Measurements from ENCODE around the gene MCM3AP.
A peak's percentile ranks its signal among the peaks of the same experiment; 100 is the strongest.
"Not testable (repeated sequence)": the region's sequence is repeated elsewhere in the genome, so short reads cannot be mapped to it uniquely, and the experiment has no call there.

MCM3AP gene

DNA sequence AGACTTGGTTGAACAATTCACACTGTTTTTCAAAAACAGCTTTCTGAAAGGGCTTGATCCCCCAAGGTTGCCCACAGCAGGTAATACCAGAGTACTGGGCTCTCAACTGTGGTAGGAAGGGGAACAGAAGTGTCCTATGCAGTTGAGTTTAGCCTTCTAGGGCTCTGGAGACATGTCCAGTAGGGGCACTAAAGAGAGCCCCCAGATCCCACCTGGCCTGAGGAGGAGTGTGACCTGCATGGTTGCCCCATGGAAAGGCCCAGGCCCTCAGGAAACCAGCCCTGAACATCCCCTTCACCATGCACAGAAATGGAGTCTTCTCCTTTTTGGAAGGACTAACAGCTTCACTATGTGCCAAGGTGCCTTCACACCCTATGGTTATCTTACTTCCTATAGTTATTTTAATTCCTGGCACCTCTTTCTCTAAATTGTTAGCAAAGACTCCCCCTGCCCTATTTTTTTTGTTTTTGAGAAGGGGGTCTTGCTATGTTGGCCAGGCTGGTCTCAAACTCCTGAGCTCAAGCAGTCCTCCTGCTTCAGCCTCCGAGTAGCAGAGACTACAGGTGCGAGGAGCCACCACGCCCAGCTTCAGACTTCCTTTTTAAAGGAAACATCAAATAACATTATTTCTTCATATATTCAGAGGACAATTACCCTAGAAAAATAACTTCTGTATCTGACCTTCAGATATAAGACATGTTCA, 40.0 kb downstream of the MCM3AP start:
- 91 to 96% methylated on average over 3 of the region's 3 CpGs for WGBS, 2 experiments

GRCh38 chr21:46244602-46245001, 40.8 kb downstream of the MCM3AP start:
- WGBS, 2 experiments, result 94 to 96% methylated on average over 8 of the region's 8 CpGs
- Histone ChIP-seq H3K27ac (ENCODE audit: insufficient read depth, low read depth, low read length, poor library complexity, severe bottlenecking) (no peak overlapping the region), H3K9me3 (ENCODE audit: control insufficient read depth, low read length) (no peaks in the 10 kb centered on the region), H3K36me3 (ENCODE audit: control insufficient read depth, insufficient read depth, low read length) (peaks cover 63% of the 10 kb centered on the region), H3K27me3 (ENCODE audit: control insufficient read depth, insufficient read depth, low read length, poor library complexity, severe bottlenecking) (no peaks in the 10 kb centered on the region), H3K4me1 (ENCODE audit: control insufficient read depth, insufficient read depth, low read length) (no peaks in the 10 kb centered on the region), H3K4me3 (ENCODE audit: insufficient read depth, low read depth, low read length) (no peak overlapping the region)

More for the DNA sequence above, 40.0 kb downstream of the MCM3AP start:
- Histone ChIP-seq H3K27me3 (ENCODE audit: control insufficient read depth, insufficient read depth, low read length, poor library complexity, severe bottlenecking) (no peaks in the 10 kb centered on the region), H3K9me3 (ENCODE audit: control insufficient read depth, low read length) (no peaks in the 10 kb centered on the region), H3K27ac (ENCODE audit: insufficient read depth, low read depth, low read length, poor library complexity, severe bottlenecking) (no peak overlapping the region), H3K4me1 (ENCODE audit: control insufficient read depth, insufficient read depth, low read length) (no peaks in the 10 kb centered on the region), H3K4me3 (ENCODE audit: insufficient read depth, low read depth, low read length) (no peak overlapping the region), H3K36me3 (ENCODE audit: control insufficient read depth, insufficient read depth, low read length) (peaks cover 66% of the 10 kb centered on the region)

DNA sequence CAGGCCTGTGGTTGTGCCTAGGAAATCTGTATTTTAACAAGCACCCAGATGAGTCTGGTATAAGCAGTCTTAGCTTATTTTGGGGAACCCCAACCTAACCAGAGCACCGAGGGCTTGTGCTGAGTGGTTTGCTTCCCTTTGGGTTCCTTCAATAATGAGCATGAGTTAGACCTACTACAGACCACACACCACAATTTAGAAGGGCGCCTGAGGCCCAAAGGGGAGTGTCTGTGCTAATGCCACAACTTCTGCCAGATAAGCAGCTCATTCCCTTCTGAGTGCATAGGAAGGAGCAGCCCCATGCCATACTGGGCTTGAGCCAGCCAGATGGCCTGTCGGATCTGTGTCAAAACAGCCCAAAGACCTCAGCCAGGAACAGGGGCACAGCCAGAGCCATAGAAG, 41.5 kb downstream of the MCM3AP start:
- 91 to 93% methylated on average over 3 of the region's 3 CpGs for WGBS, 2 experiments
- peaks cover 62% of the 10 kb centered on the region for H3K36me3 ChIP-seq (ENCODE audit: control insufficient read depth, insufficient read depth, low read length)
- H3K27ac ChIP-seq (ENCODE audit: insufficient read depth, low read depth, low read length, poor library complexity, severe bottlenecking), result no peak overlapping the region
- no peaks in the 10 kb centered on the region for H3K9me3 ChIP-seq (ENCODE audit: control insufficient read depth, low read length)
- H3K27me3 ChIP-seq (ENCODE audit: control insufficient read depth, insufficient read depth, low read length, poor library complexity, severe bottlenecking), result no peaks in the 10 kb centered on the region
- H3K4me1 ChIP-seq (ENCODE audit: control insufficient read depth, insufficient read depth, low read length), result no peaks in the 10 kb centered on the region
- H3K4me3 ChIP-seq (ENCODE audit: insufficient read depth, low read depth, low read length), result no peak overlapping the region

GRCh38 chr21:46243325-46243724, 42.1 kb downstream of the MCM3AP start:
- no peaks in the 10 kb centered on the region for H3K4me1 ChIP-seq (ENCODE audit: control insufficient read depth, insufficient read depth, low read length)
- H3K36me3 ChIP-seq (ENCODE audit: control insufficient read depth, insufficient read depth, low read length), result peaks cover 65% of the 10 kb centered on the region
- H3K4me3 ChIP-seq (ENCODE audit: insufficient read depth, low read depth, low read length), result no peak overlapping the region
- WGBS, 2 experiments, result 94 to 97% methylated on average over 8 of the region's 8 CpGs
- H3K27me3 ChIP-seq (ENCODE audit: control insufficient read depth, insufficient read depth, low read length, poor library complexity, severe bottlenecking), result no peaks in the 10 kb centered on the region
- no peak overlapping the region for H3K27ac ChIP-seq (ENCODE audit: insufficient read depth, low read depth, low read length, poor library complexity, severe bottlenecking)
- no peaks in the 10 kb centered on the region for H3K9me3 ChIP-seq (ENCODE audit: control insufficient read depth, low read length)

DNA sequence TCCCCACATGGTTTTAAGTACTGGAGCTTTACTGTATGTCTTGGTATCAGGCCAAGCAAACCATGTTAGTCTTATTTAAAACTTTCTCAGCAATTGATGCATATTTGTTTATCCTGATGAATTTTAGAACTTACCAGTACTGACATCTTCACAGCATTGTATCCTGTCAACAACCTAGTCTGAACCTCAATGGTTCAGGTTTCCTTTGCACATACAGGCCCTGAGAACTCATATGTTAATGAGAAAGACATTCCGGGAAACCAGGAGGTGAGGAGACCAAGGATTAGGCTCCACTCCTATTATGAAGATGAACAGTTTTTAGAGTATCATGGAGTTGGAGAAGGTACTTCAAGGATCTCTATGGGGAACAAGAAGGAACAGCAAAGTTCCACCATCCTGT, 43.8 kb downstream of the MCM3AP start:
- not testable (repeated sequence) for H3K4me3 ChIP-seq (ENCODE audit: insufficient read depth, low read depth, low read length); H3K27me3 ChIP-seq (ENCODE audit: control insufficient read depth, insufficient read depth, low read length, poor library complexity, severe bottlenecking); H3K9me3 ChIP-seq (ENCODE audit: control insufficient read depth, low read length); H3K27ac ChIP-seq (ENCODE audit: insufficient read depth, low read depth, low read length, poor library complexity, severe bottlenecking); H3K4me1 ChIP-seq (ENCODE audit: control insufficient read depth, insufficient read depth, low read length)
- peaks cover 64% of the 10 kb centered on the region for H3K36me3 ChIP-seq (ENCODE audit: control insufficient read depth, insufficient read depth, low read length)
- 97 to 100% methylated on average over 1 of the region's 1 CpG for WGBS, 2 experiments

- H3K27ac ChIP-seq (ENCODE audit: insufficient read depth, low read depth, low read length, poor library complexity, severe bottlenecking), result no peak overlapping the region
- 93 to 94% methylated on average over 7 of the region's 7 CpGs for WGBS, 2 experiments
- H3K9me3 ChIP-seq (ENCODE audit: control insufficient read depth, low read length), result no peaks in the 10 kb centered on the region
- no peaks in the 10 kb centered on the region for H3K27me3 ChIP-seq (ENCODE audit: control insufficient read depth, insufficient read depth, low read length, poor library complexity, severe bottlenecking)
- H3K36me3 ChIP-seq (ENCODE audit: control insufficient read depth, insufficient read depth, low read length), result peaks cover 63% of the 10 kb centered on the region
- no peaks in the 10 kb centered on the region for H3K4me1 ChIP-seq (ENCODE audit: control insufficient read depth, insufficient read depth, low read length)
- H3K4me3 ChIP-seq (ENCODE audit: insufficient read depth, low read depth, low read length), result no peak overlapping the region
These were observed 45.5 kb downstream of the MCM3AP start for GRCh38 chr21:46239817-46240325.

DNA sequence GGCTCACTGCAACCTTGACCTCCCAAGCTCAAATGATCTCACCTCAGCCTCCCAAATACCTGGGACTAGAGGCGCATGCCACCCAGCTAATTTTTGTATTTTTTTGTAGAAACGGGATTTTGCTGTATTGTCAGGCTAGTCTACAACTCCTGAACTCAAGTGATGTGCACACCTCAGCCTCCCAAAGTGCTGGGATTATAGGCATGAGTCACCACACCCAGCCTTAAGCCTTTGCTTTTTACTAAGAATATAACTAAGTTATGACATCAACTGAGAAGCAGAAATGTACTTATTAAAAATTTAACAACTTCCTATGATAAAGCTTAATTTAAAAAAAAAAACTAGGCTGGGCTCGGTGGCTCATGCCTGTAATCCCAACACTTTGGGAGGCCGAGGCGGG, 47.9 kb downstream of the MCM3AP start:
- Histone ChIP-seq H3K9me3 (ENCODE audit: control insufficient read depth, low read length) (no peaks in the 10 kb centered on the region), H3K27me3 (ENCODE audit: control insufficient read depth, insufficient read depth, low read length, poor library complexity, severe bottlenecking) (no peaks in the 10 kb centered on the region), H3K36me3 (ENCODE audit: control insufficient read depth, insufficient read depth, low read length) (peaks cover 65% of the 10 kb centered on the region), H3K4me1 (ENCODE audit: control insufficient read depth, insufficient read depth, low read length) (no peaks in the 10 kb centered on the region), H3K27ac (ENCODE audit: insufficient read depth, low read depth, low read length, poor library complexity, severe bottlenecking) (no peak overlapping the region), H3K4me3 (ENCODE audit: insufficient read depth, low read depth, low read length) (no peak overlapping the region)
- WGBS, 2 experiments, result 96% methylated on average over 5 of the region's 5 CpGs

GRCh38 chr21:46234436-46234950, 50.9 kb downstream of the MCM3AP start:
- H3K9me3 ChIP-seq (ENCODE audit: control insufficient read depth, low read length), result peaks cover 5% of the 10 kb centered on the region
- 85% methylated on average over 5 of the region's 5 CpGs for WGBS, 2 experiments
- no peak overlapping the region for H3K27ac ChIP-seq (ENCODE audit: insufficient read depth, low read depth, low read length, poor library complexity, severe bottlenecking)
- no peaks in the 10 kb centered on the region for H3K27me3 ChIP-seq (ENCODE audit: control insufficient read depth, insufficient read depth, low read length, poor library complexity, severe bottlenecking)
- H3K4me1 ChIP-seq (ENCODE audit: control insufficient read depth, insufficient read depth, low read length), result no peaks in the 10 kb centered on the region
- peaks cover 56% of the 10 kb centered on the region for H3K36me3 ChIP-seq (ENCODE audit: control insufficient read depth, insufficient read depth, low read length)
- H3K4me3 ChIP-seq (ENCODE audit: insufficient read depth, low read depth, low read length), result no peak overlapping the region

GRCh38 chr21:46229923-46230260, 55.5 kb downstream of the MCM3AP start:
- H3K36me3 ChIP-seq (ENCODE audit: control insufficient read depth, insufficient read depth, low read length), result peaks cover 45% of the 10 kb centered on the region
- peaks cover 5% of the 10 kb centered on the region for H3K4me1 ChIP-seq (ENCODE audit: control insufficient read depth, insufficient read depth, low read length)
- no peak overlapping the region for H3K27ac ChIP-seq (ENCODE audit: insufficient read depth, low read depth, low read length, poor library complexity, severe bottlenecking)
- no peaks in the 10 kb centered on the region for H3K27me3 ChIP-seq (ENCODE audit: control insufficient read depth, insufficient read depth, low read length, poor library complexity, severe bottlenecking)
- 89 to 97% methylated on average over 3 to 6 of the region's 6 CpGs for WGBS, 2 experiments
- peaks cover 5% of the 10 kb centered on the region for H3K9me3 ChIP-seq (ENCODE audit: control insufficient read depth, low read length)
- peak overlapping the region; percentile 36 for H3K4me3 ChIP-seq (ENCODE audit: insufficient read depth, low read depth, low read length)

DNA sequence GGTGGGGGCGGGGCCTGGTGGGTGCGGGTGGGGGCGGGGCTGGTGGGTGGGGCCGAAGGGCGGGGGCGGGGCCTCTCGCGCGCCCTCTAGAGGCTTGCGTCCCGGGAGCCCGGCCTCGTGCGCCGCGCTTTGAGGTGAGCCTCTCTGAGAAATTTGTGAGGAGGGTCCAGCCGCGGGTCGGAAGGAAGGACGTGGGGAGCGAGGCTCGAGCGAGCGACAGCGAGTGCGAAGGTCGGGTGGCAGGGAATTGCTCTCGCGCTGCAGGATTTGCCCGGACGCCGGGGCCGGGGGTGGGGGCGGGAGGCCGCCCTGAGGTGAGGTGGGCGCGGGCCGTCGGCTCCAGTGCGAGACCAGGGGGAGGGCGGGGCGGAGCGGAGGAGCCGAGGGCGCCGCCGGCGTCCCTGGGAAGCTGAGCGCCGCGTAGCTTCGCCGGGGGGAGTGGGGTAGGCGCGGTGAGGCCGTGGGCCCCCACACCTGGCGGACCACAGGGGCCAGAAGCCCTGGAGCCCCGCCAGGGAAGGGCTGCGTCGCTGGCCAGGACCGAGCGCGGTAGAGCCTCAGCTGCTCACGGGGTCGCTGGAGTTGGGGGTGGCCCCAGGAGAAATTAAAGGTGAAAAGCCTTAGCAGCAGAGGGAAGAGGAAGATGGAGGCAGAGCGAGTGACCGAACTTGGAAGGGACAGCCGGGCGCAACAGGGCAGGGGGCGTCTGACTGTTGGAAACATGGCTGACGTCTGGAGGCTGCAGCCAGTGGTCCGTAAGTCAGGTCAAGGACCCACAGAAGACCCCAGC, 56.1 kb downstream of the MCM3AP start:
- Histone ChIP-seq H3K27ac (ENCODE audit: insufficient read depth, low read depth, low read length, poor library complexity, severe bottlenecking) (no peak overlapping the region), H3K36me3 (ENCODE audit: control insufficient read depth, insufficient read depth, low read length) (peaks cover 39% of the 10 kb centered on the region), H3K27me3 (ENCODE audit: control insufficient read depth, insufficient read depth, low read length, poor library complexity, severe bottlenecking) (no peaks in the 10 kb centered on the region), H3K4me1 (ENCODE audit: control insufficient read depth, insufficient read depth, low read length) (peaks cover 5% of the 10 kb centered on the region), H3K4me3 (ENCODE audit: insufficient read depth, low read depth, low read length) (peak overlapping the region; percentile 36), H3K9me3 (ENCODE audit: control insufficient read depth, low read length) (peaks cover 5% of the 10 kb centered on the region)
- WGBS, 2 experiments, result 9% methylated on average over 69 of the region's 72 CpGs

All from ectodermal cell (in vitro differentiated cells).